ENCODE results near the gene ARSD. TPM values are rescaled to one million over a fixed set of nuclear protein-coding genes. Genes with fewer than 3 reads are reported as not detected.

Gene ARSD
- total and polyA plus RNA-seq, 2 of the 13 experiments (the other 11 are each of a cell fraction or from before 2014, with no cell fraction given) = 4.8 to 6.8 TPM

DNA sequence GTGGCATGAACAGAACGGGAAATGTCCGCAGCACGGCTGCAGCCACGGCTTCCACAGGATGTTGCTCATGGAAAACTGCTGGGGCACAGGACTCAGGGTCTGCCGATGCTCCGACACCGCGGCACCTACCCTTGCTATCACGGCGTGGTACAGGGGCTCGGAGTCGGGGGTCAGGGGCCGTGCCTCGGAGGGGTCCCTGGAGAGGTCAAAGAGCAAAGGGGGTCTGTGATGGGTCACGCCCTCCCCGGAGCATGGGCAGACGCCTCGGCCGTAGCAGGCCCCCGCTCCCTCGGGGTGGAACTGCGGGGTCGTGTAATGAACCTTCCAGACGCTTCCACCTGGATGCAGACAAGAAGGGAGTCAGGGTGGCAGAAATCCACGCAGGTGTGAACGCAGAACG, 21.8 kb downstream of the ARSD start:
- no peaks in the 10 kb centered on the region for H3K79me2 ChIP-seq (ENCODE audit: insufficient read depth, low read length)
- intact Hi-C loops (cut with micrococcal nuclease; ENCODE audit: unreplicated experiment) (no loop called here), in situ Hi-C loops (cut with HindIII; ENCODE audit: extremely low pct_ligation_motif_present, low pct_unique_long_range_greater_than_20kb) (no loop called here)
- H3K9ac ChIP-seq (ENCODE audit: insufficient read depth, low read depth, low read length) = no peak overlapping the region
- CTCF ChIA-PET (ENCODE audit: low intra/inter-chr PET ratio, low total read pairs) = no interaction called here
- H3K4me1 ChIP-seq (ENCODE audit: insufficient read depth, low read length) = no peaks in the 10 kb centered on the region
- POLR2A ChIA-PET = no interaction called here
- ATAC-seq (no peak), DNase-seq (ENCODE audit: low spot score) (no peak), FAIRE-seq (no peak)
- no peak overlapping the region for H3K4me2 ChIP-seq (ENCODE audit: low read depth, low read length)
- no peaks in the 10 kb centered on the region for H4K20me1 ChIP-seq (ENCODE audit: insufficient read depth, low read length)
- H3K27me3 ChIP-seq (ENCODE audit: control insufficient read depth in 1 of 2, insufficient read depth in 2 of 2, low read length in 2 of 2) = no peaks in the 10 kb centered on the region
- H3K36me3 ChIP-seq (replicated peaks in 1 of 2; ENCODE audit: control insufficient read depth in 1 of 2, insufficient read depth in 2 of 2, low read length in 2 of 2) = no peaks in the 10 kb centered on the region
- no TSS peak for BruUV-seq (replicated peaks)
- no peaks in the 10 kb centered on the region for H3K9me3 ChIP-seq (ENCODE audit: low read length)
- 95% methylated on average over 13 of the region's 27 CpGs for WGBS (ENCODE audit: low lambda C conversion rate)
- H3K27ac ChIP-seq (ENCODE audit: extremely low read length, insufficient read depth, low read length) = no peak overlapping the region
- no peak overlapping the region for H3K4me3 ChIP-seq (replicated peaks in 1 of 3; ENCODE audit: insufficient read depth in 1 of 3, low read depth in 2 of 3, low read length in 3 of 3)
- TF ChIP-seq, protein P1, sequence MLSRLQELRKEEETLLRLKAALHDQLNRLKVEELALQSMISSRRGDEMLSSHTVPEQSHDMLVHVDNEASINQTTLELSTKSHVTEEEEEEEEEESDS (CRISPR knock-in tag; IDR thresholded peaks at IDR 0.05; ENCODE audit: borderline replicate concordance) = no peak
- no peak for TF ChIP-seq SMARCC2 (IDR thresholded peaks at IDR 0.05)
- TF ChIP-seq KLF13 (CRISPR knock-in tag; IDR thresholded peaks at IDR 0.05) = no peak
- no peak for TF ChIP-seq SP140L (CRISPR knock-in tag; IDR thresholded peaks at IDR 0.05; ENCODE audit: borderline replicate concordance)
- no peak for TF ChIP-seq GABPA (IDR thresholded peaks at IDR 0.05; ENCODE audit: low read depth, low read length)
- no peak for TF ChIP-seq GABPA (CRISPR knock-in tag; IDR thresholded peaks at IDR 0.05; ENCODE audit: low read depth)
- TF ChIP-seq ZNF713 (CRISPR knock-in tag; IDR thresholded peaks at IDR 0.05) = no peak
- no peak for TF ChIP-seq MTERF4 (CRISPR knock-in tag; IDR thresholded peaks at IDR 0.05)
- no peak for TF ChIP-seq MZF1 (CRISPR knock-in tag; IDR thresholded peaks at IDR 0.05; ENCODE audit: borderline replicate concordance)
- TF ChIP-seq, protein P2, sequence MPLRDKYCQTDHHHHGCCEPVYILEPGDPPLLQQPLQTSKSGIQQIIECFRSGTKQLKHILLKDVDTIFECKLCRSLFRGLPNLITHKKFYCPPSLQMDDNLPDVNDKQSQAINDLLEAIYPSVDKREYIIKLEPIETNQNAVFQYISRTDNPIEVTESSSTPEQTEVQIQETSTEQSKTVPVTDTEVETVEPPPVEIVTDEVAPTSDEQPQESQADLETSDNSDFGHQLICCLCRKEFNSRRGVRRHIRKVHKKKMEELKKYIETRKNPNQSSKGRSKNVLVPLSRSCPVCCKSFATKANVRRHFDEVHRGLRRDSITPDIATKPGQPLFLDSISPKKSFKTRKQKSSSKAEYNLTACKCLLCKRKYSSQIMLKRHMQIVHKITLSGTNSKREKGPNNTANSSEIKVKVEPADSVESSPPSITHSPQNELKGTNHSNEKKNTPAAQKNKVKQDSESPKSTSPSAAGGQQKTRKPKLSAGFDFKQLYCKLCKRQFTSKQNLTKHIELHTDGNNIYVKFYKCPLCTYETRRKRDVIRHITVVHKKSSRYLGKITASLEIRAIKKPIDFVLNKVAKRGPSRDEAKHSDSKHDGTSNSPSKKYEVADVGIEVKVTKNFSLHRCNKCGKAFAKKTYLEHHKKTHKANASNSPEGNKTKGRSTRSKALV (CRISPR knock-in tag; IDR thresholded peaks at IDR 0.05) = no peak
- no peak for TF ChIP-seq NR2C2 (CRISPR knock-in tag; IDR thresholded peaks at IDR 0.05; ENCODE audit: borderline replicate concordance)
- TF ChIP-seq RELA (CRISPR knock-in tag; IDR thresholded peaks at IDR 0.05) = no peak
- TF ChIP-seq, protein P3, sequence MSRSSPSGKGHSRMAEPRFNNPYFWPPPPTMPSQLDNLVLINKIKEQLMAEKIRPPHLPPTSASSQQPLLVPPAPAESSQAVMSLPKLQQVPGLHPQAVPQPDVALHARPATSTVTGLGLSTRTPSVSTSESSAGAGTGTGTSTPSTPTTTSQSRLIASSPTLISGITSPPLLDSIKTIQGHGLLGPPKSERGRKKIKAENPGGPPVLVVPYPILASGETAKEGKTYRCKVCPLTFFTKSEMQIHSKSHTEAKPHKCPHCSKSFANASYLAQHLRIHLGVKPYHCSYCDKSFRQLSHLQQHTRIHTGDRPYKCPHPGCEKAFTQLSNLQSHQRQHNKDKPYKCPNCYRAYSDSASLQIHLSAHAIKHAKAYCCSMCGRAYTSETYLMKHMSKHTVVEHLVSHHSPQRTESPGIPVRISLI (CRISPR knock-in tag; IDR thresholded peaks at IDR 0.05; ENCODE audit: borderline replicate concordance) = no peak
- TF ChIP-seq DPF2 (CRISPR knock-in tag; IDR thresholded peaks at IDR 0.05; ENCODE audit: borderline replicate concordance, low read depth) = no peak
- TF ChIP-seq PHF20 (CRISPR knock-in tag; IDR thresholded peaks at IDR 0.05) = no peak
- H2AFZ ChIP-seq (ENCODE audit: low read length) = no peak overlapping the region
